Measurements from ENCODE around the gene C6orf132.

C6orf132 gene

DNA sequence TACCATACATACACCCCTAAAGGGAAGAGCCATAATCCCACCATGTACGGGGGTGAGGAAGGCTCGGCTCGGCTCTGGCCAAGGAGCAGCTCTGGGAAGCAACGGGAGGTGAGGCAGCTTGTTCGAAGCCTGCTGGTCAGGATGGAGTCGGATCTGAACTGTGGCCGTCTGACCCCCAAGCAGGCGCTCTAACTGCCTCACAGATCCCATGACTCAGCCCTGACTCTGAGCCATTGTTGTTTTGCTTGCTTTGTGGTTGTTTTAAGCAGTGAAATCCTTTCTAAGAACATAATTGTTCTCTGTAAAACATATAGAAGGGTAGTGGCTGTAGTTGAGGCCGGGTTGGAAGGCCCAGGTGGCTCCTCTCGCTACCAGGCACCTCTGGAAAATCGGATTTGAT is 10.9 kb downstream of the C6orf132 start:
- no peaks in the 10 kb centered on the region for H3K79me2 ChIP-seq (ENCODE audit: insufficient read depth, low read depth)
- H3K27ac ChIP-seq, result no peak overlapping the region
- TF ChIP-seq CTCF (conservative IDR thresholded peaks at IDR 0.05; ENCODE audit: low read depth, low read length), result no peak
- H3K9ac ChIP-seq, result no peak overlapping the region
- no peaks in the 10 kb centered on the region for H4K20me1 ChIP-seq (ENCODE audit: insufficient read depth)
- no peaks in the 10 kb centered on the region for H3K4me1 ChIP-seq (ENCODE audit: low read depth, poor library complexity, severe bottlenecking)
- no peak overlapping the region for H2AFZ ChIP-seq (ENCODE audit: low read depth)
- no peak overlapping the region for H3K4me2 ChIP-seq
- no peak overlapping the region for H3K4me3 ChIP-seq (IDR thresholded peaks at IDR 0.05; ENCODE audit: insufficient read depth, low read depth, low read length)
- H3K27me3 ChIP-seq (ENCODE audit: insufficient read depth, low read depth), result no peaks in the 10 kb centered on the region
- H3K36me3 ChIP-seq (ENCODE audit: insufficient read depth), result no peaks in the 10 kb centered on the region

GRCh38 chr6:42129360-42129676 is 13.1 kb downstream of the C6orf132 start:
- no peaks in the 10 kb centered on the region for H3K36me3 ChIP-seq (ENCODE audit: insufficient read depth)
- no peak overlapping the region for H3K27ac ChIP-seq
- no peaks in the 10 kb centered on the region for H3K79me2 ChIP-seq (ENCODE audit: insufficient read depth, low read depth)

DNA sequence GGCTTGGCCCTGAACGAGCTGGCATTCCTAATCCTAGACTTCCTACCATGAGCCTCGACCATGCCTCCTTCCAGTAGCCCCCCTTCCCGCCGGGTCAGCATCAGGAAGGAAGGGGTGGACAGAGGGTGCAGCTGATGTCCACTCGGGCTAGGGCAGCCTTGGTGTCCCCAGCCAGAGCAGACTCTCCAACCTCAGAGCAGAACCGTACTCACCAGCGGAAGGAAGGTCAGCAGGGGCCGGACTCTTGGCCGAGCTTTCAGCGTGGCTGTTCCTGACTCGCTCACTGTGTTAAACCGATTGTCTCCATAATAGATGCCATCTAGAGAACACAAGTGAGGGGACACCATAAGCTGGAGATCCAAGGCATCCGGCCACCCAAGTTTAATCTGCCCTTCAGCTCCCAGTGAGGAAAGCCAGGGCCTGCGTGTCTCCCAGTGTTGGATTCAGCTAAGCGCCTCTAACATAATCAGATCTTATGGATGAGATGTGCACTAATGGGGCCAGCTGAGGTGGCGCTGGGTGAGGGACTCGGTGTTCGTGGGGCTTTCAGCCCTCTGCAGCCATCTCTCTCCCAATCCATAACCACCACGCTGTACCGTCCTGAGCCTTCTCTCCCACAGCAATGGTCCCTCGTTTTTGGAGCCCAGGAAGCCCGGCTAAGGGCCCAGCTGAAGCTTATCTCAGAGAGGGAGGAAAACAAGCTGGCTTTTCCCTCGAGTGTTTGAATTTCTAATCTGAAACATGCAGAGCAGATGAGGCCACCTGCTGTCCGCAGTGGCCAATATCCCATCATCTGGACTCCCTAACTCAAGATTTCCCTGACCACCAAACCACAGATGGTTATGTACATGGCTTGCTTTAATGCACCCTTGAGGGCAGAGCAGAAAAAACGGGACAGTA is 13.7 kb downstream of the C6orf132 start:
- no peaks in the 10 kb centered on the region for H3K36me3 ChIP-seq (ENCODE audit: insufficient read depth)
- H3K27ac ChIP-seq, result no peak overlapping the region
- H4K20me1 ChIP-seq (ENCODE audit: insufficient read depth), result no peaks in the 10 kb centered on the region
- H3K4me1 ChIP-seq (ENCODE audit: low read depth, poor library complexity, severe bottlenecking), result no peaks in the 10 kb centered on the region
- TF ChIP-seq CTCF (conservative IDR thresholded peaks at IDR 0.05; ENCODE audit: low read depth, low read length), result no peak
- H3K9ac ChIP-seq, result no peak overlapping the region
- H3K4me3 ChIP-seq (IDR thresholded peaks at IDR 0.05; ENCODE audit: insufficient read depth, low read depth, low read length), result no peak overlapping the region
- no peaks in the 10 kb centered on the region for H3K27me3 ChIP-seq (ENCODE audit: insufficient read depth, low read depth)
- no peak overlapping the region for H3K4me2 ChIP-seq
- no peaks in the 10 kb centered on the region for H3K79me2 ChIP-seq (ENCODE audit: insufficient read depth, low read depth)
- no peak overlapping the region for H2AFZ ChIP-seq (ENCODE audit: low read depth)

More at GRCh38 chr6:42129360-42129676, 13.1 kb downstream of the C6orf132 start:
- Histone ChIP-seq H2AFZ (ENCODE audit: low read depth) (no peak overlapping the region), H3K4me3 (IDR thresholded peaks at IDR 0.05; ENCODE audit: insufficient read depth, low read depth, low read length) (no peak overlapping the region), H4K20me1 (ENCODE audit: insufficient read depth) (no peaks in the 10 kb centered on the region), H3K9ac (no peak overlapping the region), H3K4me2 (no peak overlapping the region), H3K27me3 (ENCODE audit: insufficient read depth, low read depth) (no peaks in the 10 kb centered on the region), H3K4me1 (ENCODE audit: low read depth, poor library complexity, severe bottlenecking) (no peaks in the 10 kb centered on the region)
- no peak for TF ChIP-seq CTCF (conservative IDR thresholded peaks at IDR 0.05; ENCODE audit: low read depth, low read length)

GRCh38 chr6:42125663-42126062 is 16.8 kb downstream of the C6orf132 start:
- Histone ChIP-seq H4K20me1 (ENCODE audit: insufficient read depth) (no peaks in the 10 kb centered on the region), H3K36me3 (ENCODE audit: insufficient read depth) (no peaks in the 10 kb centered on the region), H3K4me2 (no peak overlapping the region), H3K79me2 (ENCODE audit: insufficient read depth, low read depth) (no peaks in the 10 kb centered on the region), H3K4me3 (IDR thresholded peaks at IDR 0.05; ENCODE audit: insufficient read depth, low read depth, low read length) (no peak overlapping the region), H3K4me1 (ENCODE audit: low read depth, poor library complexity, severe bottlenecking) (no peaks in the 10 kb centered on the region), H3K9ac (no peak overlapping the region), H3K27ac (no peak overlapping the region), H3K27me3 (ENCODE audit: insufficient read depth, low read depth) (no peaks in the 10 kb centered on the region), H2AFZ (ENCODE audit: low read depth) (no peak overlapping the region)
- no peak for TF ChIP-seq CTCF (conservative IDR thresholded peaks at IDR 0.05; ENCODE audit: low read depth, low read length)
